ENCODE data around the gene ADAMTS17. TPM values are rescaled to one million over a fixed set of nuclear protein-coding genes. Genes with fewer than 3 reads are reported as not detected.

The ADAMTS17 gene
- total RNA-seq, 1 experiment from 2014 or later = 1.8 TPM

DNA sequence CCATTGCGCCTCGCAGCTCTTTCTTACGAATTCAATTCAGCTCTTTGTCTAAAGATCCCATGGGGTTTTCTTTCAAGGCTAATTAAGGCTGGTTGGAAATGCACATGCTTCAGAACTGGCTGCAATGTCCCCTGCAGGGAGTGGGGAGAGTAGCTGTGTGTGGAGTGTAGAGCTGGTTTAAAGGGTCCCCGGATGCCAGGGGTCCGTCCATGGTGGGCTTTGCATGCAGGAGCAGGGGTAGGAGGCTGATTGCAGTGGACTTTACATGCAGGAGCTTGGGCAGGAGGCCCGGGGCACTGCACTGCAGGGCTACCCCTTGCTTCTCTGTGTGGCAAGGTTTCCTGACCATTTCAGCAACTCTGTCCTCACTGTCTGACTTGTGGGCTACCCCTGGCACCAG lies 346.9 kb downstream of the ADAMTS17 start:
- no peak overlapping the region; the same call in 1 of the 2 replicates for H3K4me3 Mint-ChIP-seq
- DNase-seq (ENCODE audit: low spot score) = peak; percentile 18
- peaks cover 7% of the 10 kb centered on the region; the same call in 1 of the 2 replicates for H3K9me3 Mint-ChIP-seq
- POLR2A ChIA-PET = interaction anchor here (0.6 kb wide), 1 partner anchor 11 kb away, joined by 6 read pairs; no protein-coding TSS in a partner anchor
- CTCF ChIA-PET = interaction anchor here (1.0 to 2.8 kb wide), 6 partner anchors 12 to 355 kb away, joined by 3 to 22 read pairs (median 7); no protein-coding TSS in a partner anchor
- ATAC-seq = peak; percentile 79
- peak overlapping the region; percentile 73 for H3K27ac Mint-ChIP-seq
- H3K36me3 Mint-ChIP-seq = no peaks in the 10 kb centered on the region
- peaks cover 5% of the 10 kb centered on the region; the same call in 1 of the 2 replicates for H3K27me3 Mint-ChIP-seq (ENCODE audit: low read depth)
- TF ChIP-seq CREM (CRISPR knock-in tag; IDR thresholded peaks at IDR 0.05) (0 out of 2 replicates have a peak, but pooled peaks have one; percentile 23), ZNF423 (CRISPR knock-in tag; IDR thresholded peaks at IDR 0.05) (peak; percentile 12; the same call in 1 of the 2 replicates), JAZF1 (CRISPR knock-in tag; IDR thresholded peaks at IDR 0.05) (no peak), TCF7 (CRISPR knock-in tag; IDR thresholded peaks at IDR 0.05; ENCODE audit: low read depth) (no peak)
- H3K4me1 Mint-ChIP-seq = peaks cover 34% of the 10 kb centered on the region

DNA sequence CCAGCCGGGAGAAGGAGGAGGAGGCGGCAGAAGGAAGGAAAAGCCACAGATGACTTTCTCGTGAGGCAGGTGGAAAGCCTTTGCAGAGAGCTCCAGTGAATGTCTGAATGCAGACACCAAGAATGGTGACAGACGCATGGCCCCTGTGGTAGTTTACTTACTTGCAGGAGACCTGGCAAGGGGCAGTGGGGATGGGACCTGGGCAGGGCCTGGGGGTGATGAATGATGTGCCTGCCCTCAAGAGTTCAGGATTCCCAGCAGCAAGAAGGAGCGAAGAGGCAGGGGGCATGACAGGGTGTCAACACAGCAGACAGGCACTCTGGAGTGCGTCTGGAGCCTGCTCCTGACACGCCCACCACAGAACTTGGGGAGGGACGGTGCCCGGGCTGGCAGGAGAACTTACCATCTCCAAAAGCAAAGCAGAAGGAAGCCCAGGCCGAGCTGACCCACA lies 348.1 kb downstream of the ADAMTS17 start:
- H3K36me3 Mint-ChIP-seq = peaks cover under 1% of the 10 kb centered on the region; the same call in 1 of the 2 replicates
- TF ChIP-seq, protein P1, sequence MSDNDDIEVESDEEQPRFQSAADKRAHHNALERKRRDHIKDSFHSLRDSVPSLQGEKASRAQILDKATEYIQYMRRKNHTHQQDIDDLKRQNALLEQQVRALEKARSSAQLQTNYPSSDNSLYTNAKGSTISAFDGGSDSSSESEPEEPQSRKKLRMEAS (CRISPR knock-in tag; IDR thresholded peaks at IDR 0.05) = no peak
- TF ChIP-seq SMAD3 (CRISPR knock-in tag; IDR thresholded peaks at IDR 0.05; ENCODE audit: borderline replicate concordance) = no peak
- TF ChIP-seq, protein P2, sequence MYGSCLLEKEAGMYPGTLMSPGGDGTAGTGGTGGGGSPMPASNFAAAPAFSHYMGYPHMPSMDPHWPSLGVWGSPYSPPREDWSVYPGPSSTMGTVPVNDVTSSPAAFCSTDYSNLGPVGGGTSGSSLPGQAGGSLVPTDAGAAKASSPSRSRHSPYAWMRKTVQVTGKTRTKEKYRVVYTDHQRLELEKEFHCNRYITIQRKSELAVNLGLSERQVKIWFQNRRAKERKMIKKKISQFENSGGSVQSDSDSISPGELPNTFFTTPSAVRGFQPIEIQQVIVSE (CRISPR knock-in tag; IDR thresholded peaks at IDR 0.05; ENCODE audit: borderline replicate concordance) = no peak
- TF ChIP-seq, protein P3, sequence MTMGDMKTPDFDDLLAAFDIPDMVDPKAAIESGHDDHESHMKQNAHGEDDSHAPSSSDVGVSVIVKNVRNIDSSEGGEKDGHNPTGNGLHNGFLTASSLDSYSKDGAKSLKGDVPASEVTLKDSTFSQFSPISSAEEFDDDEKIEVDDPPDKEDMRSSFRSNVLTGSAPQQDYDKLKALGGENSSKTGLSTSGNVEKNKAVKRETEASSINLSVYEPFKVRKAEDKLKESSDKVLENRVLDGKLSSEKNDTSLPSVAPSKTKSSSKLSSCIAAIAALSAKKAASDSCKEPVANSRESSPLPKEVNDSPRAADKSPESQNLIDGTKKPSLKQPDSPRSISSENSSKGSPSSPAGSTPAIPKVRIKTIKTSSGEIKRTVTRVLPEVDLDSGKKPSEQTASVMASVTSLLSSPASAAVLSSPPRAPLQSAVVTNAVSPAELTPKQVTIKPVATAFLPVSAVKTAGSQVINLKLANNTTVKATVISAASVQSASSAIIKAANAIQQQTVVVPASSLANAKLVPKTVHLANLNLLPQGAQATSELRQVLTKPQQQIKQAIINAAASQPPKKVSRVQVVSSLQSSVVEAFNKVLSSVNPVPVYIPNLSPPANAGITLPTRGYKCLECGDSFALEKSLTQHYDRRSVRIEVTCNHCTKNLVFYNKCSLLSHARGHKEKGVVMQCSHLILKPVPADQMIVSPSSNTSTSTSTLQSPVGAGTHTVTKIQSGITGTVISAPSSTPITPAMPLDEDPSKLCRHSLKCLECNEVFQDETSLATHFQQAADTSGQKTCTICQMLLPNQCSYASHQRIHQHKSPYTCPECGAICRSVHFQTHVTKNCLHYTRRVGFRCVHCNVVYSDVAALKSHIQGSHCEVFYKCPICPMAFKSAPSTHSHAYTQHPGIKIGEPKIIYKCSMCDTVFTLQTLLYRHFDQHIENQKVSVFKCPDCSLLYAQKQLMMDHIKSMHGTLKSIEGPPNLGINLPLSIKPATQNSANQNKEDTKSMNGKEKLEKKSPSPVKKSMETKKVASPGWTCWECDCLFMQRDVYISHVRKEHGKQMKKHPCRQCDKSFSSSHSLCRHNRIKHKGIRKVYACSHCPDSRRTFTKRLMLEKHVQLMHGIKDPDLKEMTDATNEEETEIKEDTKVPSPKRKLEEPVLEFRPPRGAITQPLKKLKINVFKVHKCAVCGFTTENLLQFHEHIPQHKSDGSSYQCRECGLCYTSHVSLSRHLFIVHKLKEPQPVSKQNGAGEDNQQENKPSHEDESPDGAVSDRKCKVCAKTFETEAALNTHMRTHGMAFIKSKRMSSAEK (CRISPR knock-in tag; IDR thresholded peaks at IDR 0.05; ENCODE audit: borderline replicate concordance) = no peak
- TF ChIP-seq FOXP1 (CRISPR knock-in tag; IDR thresholded peaks at IDR 0.05; ENCODE audit: borderline replicate concordance) = no peak
- TF ChIP-seq ZNF121 (CRISPR knock-in tag; IDR thresholded peaks at IDR 0.05) = no peak
- no peak for TF ChIP-seq OVOL2 (CRISPR knock-in tag; IDR thresholded peaks at IDR 0.05; ENCODE audit: borderline replicate concordance)
- no peak for TF ChIP-seq EMX1 (CRISPR knock-in tag; IDR thresholded peaks at IDR 0.05)
- TF ChIP-seq NR1H2 (CRISPR knock-in tag; IDR thresholded peaks at IDR 0.05) = no peak
- TF ChIP-seq SOX15 (CRISPR knock-in tag; IDR thresholded peaks at IDR 0.05) = no peak
- TF ChIP-seq KAT7 (CRISPR knock-in tag; IDR thresholded peaks at IDR 0.05; ENCODE audit: borderline replicate concordance) = no peak
- TF ChIP-seq CREB1 (CRISPR knock-in tag; IDR thresholded peaks at IDR 0.05) = no peak
- TF ChIP-seq ZNF416 (CRISPR knock-in tag; IDR thresholded peaks at IDR 0.05) = no peak
- TF ChIP-seq GRHL2 (CRISPR knock-in tag; IDR thresholded peaks at IDR 0.05; ENCODE audit: insufficient replicate concordance, severe bottlenecking) = no peak
- TF ChIP-seq, protein P4, sequence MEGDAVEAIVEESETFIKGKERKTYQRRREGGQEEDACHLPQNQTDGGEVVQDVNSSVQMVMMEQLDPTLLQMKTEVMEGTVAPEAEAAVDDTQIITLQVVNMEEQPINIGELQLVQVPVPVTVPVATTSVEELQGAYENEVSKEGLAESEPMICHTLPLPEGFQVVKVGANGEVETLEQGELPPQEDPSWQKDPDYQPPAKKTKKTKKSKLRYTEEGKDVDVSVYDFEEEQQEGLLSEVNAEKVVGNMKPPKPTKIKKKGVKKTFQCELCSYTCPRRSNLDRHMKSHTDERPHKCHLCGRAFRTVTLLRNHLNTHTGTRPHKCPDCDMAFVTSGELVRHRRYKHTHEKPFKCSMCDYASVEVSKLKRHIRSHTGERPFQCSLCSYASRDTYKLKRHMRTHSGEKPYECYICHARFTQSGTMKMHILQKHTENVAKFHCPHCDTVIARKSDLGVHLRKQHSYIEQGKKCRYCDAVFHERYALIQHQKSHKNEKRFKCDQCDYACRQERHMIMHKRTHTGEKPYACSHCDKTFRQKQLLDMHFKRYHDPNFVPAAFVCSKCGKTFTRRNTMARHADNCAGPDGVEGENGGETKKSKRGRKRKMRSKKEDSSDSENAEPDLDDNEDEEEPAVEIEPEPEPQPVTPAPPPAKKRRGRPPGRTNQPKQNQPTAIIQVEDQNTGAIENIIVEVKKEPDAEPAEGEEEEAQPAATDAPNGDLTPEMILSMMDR (IDR thresholded peaks at IDR 0.05) = no peak
- TF ChIP-seq, protein P5, sequence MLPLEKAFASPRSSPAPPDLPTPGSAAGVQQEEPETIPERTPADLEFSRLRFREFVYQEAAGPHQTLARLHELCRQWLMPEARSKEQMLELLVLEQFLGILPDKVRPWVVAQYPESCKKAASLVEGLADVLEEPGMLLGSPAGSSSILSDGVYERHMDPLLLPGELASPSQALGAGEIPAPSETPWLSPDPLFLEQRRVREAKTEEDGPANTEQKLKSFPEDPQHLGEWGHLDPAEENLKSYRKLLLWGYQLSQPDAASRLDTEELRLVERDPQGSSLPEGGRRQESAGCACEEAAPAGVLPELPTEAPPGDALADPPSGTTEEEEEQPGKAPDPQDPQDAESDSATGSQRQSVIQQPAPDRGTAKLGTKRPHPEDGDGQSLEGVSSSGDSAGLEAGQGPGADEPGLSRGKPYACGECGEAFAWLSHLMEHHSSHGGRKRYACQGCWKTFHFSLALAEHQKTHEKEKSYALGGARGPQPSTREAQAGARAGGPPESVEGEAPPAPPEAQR (CRISPR knock-in tag; IDR thresholded peaks at IDR 0.05) = no peak
- TF ChIP-seq TP53 (CRISPR knock-in tag; IDR thresholded peaks at IDR 0.05) = no peak
- no peak for TF ChIP-seq GTF2I (CRISPR knock-in tag; conservative IDR thresholded peaks at IDR 0.05)
- peaks cover 5% of the 10 kb centered on the region; the same call in 1 of the 2 replicates for H3K27me3 Mint-ChIP-seq (ENCODE audit: low read depth)
- ATAC-seq = no peak
- H3K27ac Mint-ChIP-seq = no peak overlapping the region
- no peak for DNase-seq (ENCODE audit: low spot score)
- H3K4me1 Mint-ChIP-seq = peaks cover 34% of the 10 kb centered on the region
- POLR2A ChIA-PET = no interaction called here
- no peak overlapping the region for H3K4me3 Mint-ChIP-seq
- H3K9me3 Mint-ChIP-seq = peaks cover 12% of the 10 kb centered on the region
- CTCF ChIA-PET = interaction anchor here (2.8 kb wide), 1 partner anchor 345 kb away, joined by 22 read pairs; no protein-coding TSS in a partner anchor
